ENCODE data around the gene RALGPS1. TPM values are rescaled to one million over a fixed set of nuclear protein-coding genes. Genes with fewer than 3 reads are reported as not detected.

Gene RALGPS1
- total and polyA plus RNA-seq, 2 of the 13 experiments (the other 11 are each of a cell fraction or from before 2014, with no cell fraction given), result 3.7 to 6.5 TPM

- TF ChIP-seq MBNL3 (CRISPR knock-in tag; conservative IDR thresholded peaks at IDR 0.05) (no peak), ELF3 (CRISPR knock-in tag; IDR thresholded peaks at IDR 0.05) (peak; percentile 37; the same call in 1 of the 2 replicates), ZNF232 (CRISPR knock-in tag; IDR thresholded peaks at IDR 0.05; ENCODE audit: borderline replicate concordance) (no peak), ZNF331 (CRISPR knock-in tag; IDR thresholded peaks at IDR 0.05) (no peak), ZFP37 (CRISPR knock-in tag; IDR thresholded peaks at IDR 0.05; ENCODE audit: borderline replicate concordance) (no peak), ZNF878 (CRISPR knock-in tag; IDR thresholded peaks at IDR 0.05) (no peak), SRSF1 (optimal IDR thresholded peaks at IDR 0.05; ENCODE audit: low read depth, low read length) (no peak), PAF1 (CRISPR knock-in tag; IDR thresholded peaks at IDR 0.05) (no peak), JUND (CRISPR knock-in tag; IDR thresholded peaks at IDR 0.05) (no peak), ZNF839 (CRISPR knock-in tag; IDR thresholded peaks at IDR 0.05; ENCODE audit: borderline replicate concordance) (no peak), CEBPG (CRISPR knock-in tag; IDR thresholded peaks at IDR 0.05) (no peak), HMGA1 (CRISPR knock-in tag; conservative IDR thresholded peaks at IDR 0.05) (no peak), RAD51 (IDR thresholded peaks at IDR 0.05; ENCODE audit: borderline replicate concordance) (peak; percentile 75; the same call in 1 of the 2 replicates), ZNF747 (CRISPR knock-in tag; IDR thresholded peaks at IDR 0.05; ENCODE audit: borderline replicate concordance) (no peak), ZNF20 (CRISPR knock-in tag; IDR thresholded peaks at IDR 0.05) (no peak), DPF2 (CRISPR knock-in tag; IDR thresholded peaks at IDR 0.05; ENCODE audit: borderline replicate concordance, low read depth) (no peak), ZKSCAN5 (CRISPR knock-in tag; IDR thresholded peaks at IDR 0.05) (no peak), ZNF17 (CRISPR knock-in tag; IDR thresholded peaks at IDR 0.05) (no peak), ZSCAN5A (CRISPR knock-in tag; IDR thresholded peaks at IDR 0.05; ENCODE audit: borderline replicate concordance) (no peak), ZNF75D (CRISPR knock-in tag; IDR thresholded peaks at IDR 0.05; ENCODE audit: borderline replicate concordance) (no peak)
- TF ChIP-seq, protein P1, sequence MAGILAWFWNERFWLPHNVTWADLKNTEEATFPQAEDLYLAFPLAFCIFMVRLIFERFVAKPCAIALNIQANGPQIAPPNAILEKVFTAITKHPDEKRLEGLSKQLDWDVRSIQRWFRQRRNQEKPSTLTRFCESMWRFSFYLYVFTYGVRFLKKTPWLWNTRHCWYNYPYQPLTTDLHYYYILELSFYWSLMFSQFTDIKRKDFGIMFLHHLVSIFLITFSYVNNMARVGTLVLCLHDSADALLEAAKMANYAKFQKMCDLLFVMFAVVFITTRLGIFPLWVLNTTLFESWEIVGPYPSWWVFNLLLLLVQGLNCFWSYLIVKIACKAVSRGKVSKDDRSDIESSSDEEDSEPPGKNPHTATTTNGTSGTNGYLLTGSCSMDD (CRISPR knock-in tag; IDR thresholded peaks at IDR 0.05), result no peak
- TF ChIP-seq, protein P2, sequence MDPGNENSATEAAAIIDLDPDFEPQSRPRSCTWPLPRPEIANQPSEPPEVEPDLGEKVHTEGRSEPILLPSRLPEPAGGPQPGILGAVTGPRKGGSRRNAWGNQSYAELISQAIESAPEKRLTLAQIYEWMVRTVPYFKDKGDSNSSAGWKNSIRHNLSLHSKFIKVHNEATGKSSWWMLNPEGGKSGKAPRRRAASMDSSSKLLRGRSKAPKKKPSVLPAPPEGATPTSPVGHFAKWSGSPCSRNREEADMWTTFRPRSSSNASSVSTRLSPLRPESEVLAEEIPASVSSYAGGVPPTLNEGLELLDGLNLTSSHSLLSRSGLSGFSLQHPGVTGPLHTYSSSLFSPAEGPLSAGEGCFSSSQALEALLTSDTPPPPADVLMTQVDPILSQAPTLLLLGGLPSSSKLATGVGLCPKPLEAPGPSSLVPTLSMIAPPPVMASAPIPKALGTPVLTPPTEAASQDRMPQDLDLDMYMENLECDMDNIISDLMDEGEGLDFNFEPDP (CRISPR knock-in tag; conservative IDR thresholded peaks at IDR 0.05), result no peak
- TF ChIP-seq, protein P3, sequence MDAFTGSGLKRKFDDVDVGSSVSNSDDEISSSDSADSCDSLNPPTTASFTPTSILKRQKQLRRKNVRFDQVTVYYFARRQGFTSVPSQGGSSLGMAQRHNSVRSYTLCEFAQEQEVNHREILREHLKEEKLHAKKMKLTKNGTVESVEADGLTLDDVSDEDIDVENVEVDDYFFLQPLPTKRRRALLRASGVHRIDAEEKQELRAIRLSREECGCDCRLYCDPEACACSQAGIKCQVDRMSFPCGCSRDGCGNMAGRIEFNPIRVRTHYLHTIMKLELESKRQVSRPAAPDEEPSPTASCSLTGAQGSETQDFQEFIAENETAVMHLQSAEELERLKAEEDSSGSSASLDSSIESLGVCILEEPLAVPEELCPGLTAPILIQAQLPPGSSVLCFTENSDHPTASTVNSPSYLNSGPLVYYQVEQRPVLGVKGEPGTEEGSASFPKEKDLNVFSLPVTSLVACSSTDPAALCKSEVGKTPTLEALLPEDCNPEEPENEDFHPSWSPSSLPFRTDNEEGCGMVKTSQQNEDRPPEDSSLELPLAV (CRISPR knock-in tag; conservative IDR thresholded peaks at IDR 0.05; ENCODE audit: low read depth), result no peak
Measured at GRCh38 chr9:127185931-127186781, 271.6 kb downstream of the RALGPS1 start (continued).

Data from HepG2 (cell line).